IMR-90 (cell line): Measurements from ENCODE around the gene MTF1. TPM values are rescaled to one million over a fixed set of nuclear protein-coding genes. Genes with fewer than 3 reads are reported as not detected.

Source experiments
- ATAC-seq: fragments of 200-7000 bp; cut with Tn5 transposase; 2 replicates; pipeline ENCODE4 v1.9.1; 2020; ENCODE audit warnings: low read depth, mild to moderate bottlenecking, moderate library complexity
- BruUV-seq: library from RNA; stranded (reverse); fragments of 400-500 nt; replicated peaks from 2 replicates; lab custom pipeline; 2021; lab: Mats Ljungman, UMichigan
- CTCF ChIA-PET: fragments of 300-600 bp; formaldehyde crosslinking; extraction: SDS; loops from one replicate; lab custom pipeline; 2021; ENCODE audit warnings: antibody characterized with exemption; lab: Yijun Ruan, JAX
- POLR2A ChIA-PET: fragments of 300-600 bp; sonication (Branson Sonifier 250); formaldehyde crosslinking; loops from one replicate; lab custom pipeline; 2022; ENCODE audit warnings: antibody characterized with exemption; ENCODE audit not compliant: unreplicated experiment; lab: Charles Lee
- DNase-seq: peaks from one replicate; pipeline ENCODE4 v3.0.0; 2013
- H2AFZ ChIP-seq: replicated peaks from 2 replicates; pipeline ENCODE3; 2013; ENCODE audit warnings: low read length, mild to moderate bottlenecking; ENCODE audit not compliant: poor library complexity
- H2AK5ac ChIP-seq: 2 replicates; pipeline ENCODE4 v1.6.1; 2013; ENCODE audit warnings: low read depth, low read length, inconsistent platforms
- H2AK9ac ChIP-seq: replicated peaks from 2 replicates; pipeline ENCODE3; 2013; ENCODE audit warnings: mild to moderate bottlenecking, low read depth, low read length, moderate library complexity; ENCODE audit not compliant: poor library complexity
- H2BK120ac ChIP-seq: 2 replicates; pipeline ENCODE4 v1.6.1; 2013; ENCODE audit warnings: low read depth, low read length, inconsistent platforms
- H2BK15ac ChIP-seq: 3 replicates; pipeline ENCODE4 v1.6.1; 2013; ENCODE audit warnings: low read depth, low read length, inconsistent platforms
- H2BK20ac ChIP-seq: 2 replicates; pipeline ENCODE4 v1.6.1; 2013; ENCODE audit warnings: low read depth, mild to moderate bottlenecking, inconsistent platforms, low read length, moderate library complexity
- H2BK5ac ChIP-seq: 2 replicates; pipeline ENCODE4 v1.6.1; 2013; ENCODE audit warnings: mild to moderate bottlenecking, low read depth, low read length, inconsistent platforms; ENCODE audit not compliant: poor library complexity, severe bottlenecking
- H3K14ac ChIP-seq: replicated peaks from 2 replicates; pipeline ENCODE4 v1.6.1; 2013; ENCODE audit warnings: low read depth, low read length, inconsistent platforms
- H3K18ac ChIP-seq: 2 replicates; pipeline ENCODE4 v1.6.1; 2013; ENCODE audit warnings: low read depth, low read length, control low read depth
- H3K23ac ChIP-seq: 2 replicates; pipeline ENCODE4 v1.6.1; 2013; ENCODE audit warnings: low read depth, low read length, inconsistent platforms
- H3K27ac ChIP-seq: 2 replicates; pipeline ENCODE4 v1.5.1; 2013; ENCODE audit warnings: mild to moderate bottlenecking, control low read depth, low read length; ENCODE audit not compliant: insufficient read depth
- H3K27me3 ChIP-seq: 2 replicates; pipeline ENCODE4 v1.6.1; 2013; ENCODE audit warnings: low read length; ENCODE audit not compliant: control insufficient read depth, insufficient read depth
- H3K36me3 ChIP-seq: 2 replicates; pipeline ENCODE4 v1.6.1; 2013; ENCODE audit warnings: low read length, mixed read lengths; ENCODE audit not compliant: control insufficient read depth, insufficient read depth
- H3K4ac ChIP-seq: 2 replicates; pipeline ENCODE4 v1.6.1; 2013; ENCODE audit warnings: low read depth, low read length, inconsistent platforms
- H3K4me1 ChIP-seq: 2 replicates; pipeline ENCODE4 v1.6.1; 2013; ENCODE audit warnings: low read length, mixed read lengths; ENCODE audit not compliant: control insufficient read depth, insufficient read depth
- H3K4me2 ChIP-seq: 2 replicates; pipeline ENCODE4 v1.6.1; 2013; ENCODE audit warnings: low read depth, mild to moderate bottlenecking, control low read depth, low read length, moderate library complexity
- H3K4me3 ChIP-seq: 2 replicates; pipeline ENCODE4 v1.5.1; 2013; ENCODE audit warnings: low read depth, mild to moderate bottlenecking, control low read depth, low read length, moderate library complexity; ENCODE audit not compliant: insufficient read depth
- H3K56ac ChIP-seq: 2 replicates; pipeline ENCODE4 v1.6.1; 2013; ENCODE audit warnings: low read length, inconsistent platforms; ENCODE audit not compliant: insufficient read depth; ENCODE audit errors: extremely low read depth
- H3K79me1 ChIP-seq, 2 experiments: 2 replicates each; pipeline ENCODE4 v1.6.1; 2013; ENCODE audit warnings: low read length in 2 of 2, inconsistent platforms in 1 of 2, low read depth in 1 of 2
- H3K9ac ChIP-seq: 2 replicates; pipeline ENCODE4 v1.6.1; 2013; ENCODE audit warnings: low read depth, low read length, control low read depth
- H3K9me1 ChIP-seq: 2 replicates; pipeline ENCODE4 v1.6.1; 2013; ENCODE audit warnings: low read length, inconsistent platforms; ENCODE audit not compliant: insufficient read depth
- H3K9me3 ChIP-seq: 2 replicates; pipeline ENCODE4 v1.6.1; 2013; ENCODE audit warnings: low read length; ENCODE audit not compliant: control insufficient read depth, insufficient read depth
- H4K20me1 ChIP-seq: 2 replicates; pipeline ENCODE4 v1.6.1; 2013; ENCODE audit warnings: low read length, inconsistent platforms; ENCODE audit not compliant: insufficient read depth
- H4K5ac ChIP-seq: 2 replicates; pipeline ENCODE4 v1.6.1; 2013; ENCODE audit warnings: mild to moderate bottlenecking, low read depth, low read length, control low read depth
- H4K8ac ChIP-seq, 2 experiments: 2 replicates each; pipeline ENCODE4 v1.6.1; 2013; ENCODE audit warnings: low read depth in 2 of 2, low read length in 2 of 2, control low read depth in 1 of 2, inconsistent platforms in 1 of 2
- H4K91ac ChIP-seq: 2 replicates; pipeline ENCODE4 v1.6.1; 2013; ENCODE audit warnings: low read depth, low read length, inconsistent platforms; ENCODE audit not compliant: insufficient read depth
- CHD1 ChIP-seq: IDR thresholded peaks from 2 replicates; pipeline ENCODE4 v1.6.1; 2012; ENCODE audit warnings: low read depth, low read length, improper control_type of control experiment
- FOS ChIP-seq: fragments of 150-350 bp; IDR thresholded peaks from 2 replicates; pipeline ENCODE4 v1.6.1; 2016; ENCODE audit warnings: low read depth, low read length
- MAFK ChIP-seq: IDR thresholded peaks from 2 replicates; pipeline ENCODE4 v1.6.1; 2012; ENCODE audit warnings: low read depth, low read length, improper control_type of control experiment
- MXI1 ChIP-seq: IDR thresholded peaks from 2 replicates; pipeline ENCODE4 v1.6.1; 2012; ENCODE audit warnings: low read depth, mild to moderate bottlenecking, low read length, moderate library complexity, borderline replicate concordance
- NFE2L2 ChIP-seq: fragments of 150-350 bp; IDR thresholded peaks from 2 replicates; pipeline ENCODE4 v1.6.1; 2016; ENCODE audit warnings: low read depth, mild to moderate bottlenecking, low read length
- POLR2A ChIP-seq: IDR thresholded peaks from 2 replicates; pipeline ENCODE4 v1.6.1; 2012; ENCODE audit warnings: mild to moderate bottlenecking, low read depth, low read length
- RAD21 ChIP-seq: IDR thresholded peaks from 2 replicates; pipeline ENCODE4 v1.6.1; 2012; ENCODE audit warnings: low read length, improper control_type of control experiment
- RCOR1 ChIP-seq: IDR thresholded peaks from 2 replicates; pipeline ENCODE4 v1.6.1; 2012; ENCODE audit warnings: mild to moderate bottlenecking, low read length, improper control_type of control experiment; ENCODE audit not compliant: insufficient replicate concordance
- RFX5 ChIP-seq: IDR thresholded peaks from 2 replicates; pipeline ENCODE4 v1.8.0; 2012; ENCODE audit warnings: low read depth, mild to moderate bottlenecking, low read length, moderate library complexity
- SMC3 ChIP-seq: fragments of 150-350 bp; IDR thresholded peaks from 2 replicates; pipeline ENCODE4 v1.6.1; 2016; ENCODE audit warnings: low read depth, mild to moderate bottlenecking, antibody characterized with exemption, low read length, moderate library complexity
- WGBS, 2 experiments: methylation state at CpG; one replicate each; pipeline versions ENCODE4 v1.1.5 to v1.1.7; 2013; ENCODE audit warnings: missing lambda C conversion rate in 2 of 2; ENCODE audit not compliant: insufficient read length in 1 of 2; ENCODE audit errors: extremely low coverage in 2 of 2; 5-methylcytosine and 5-hydroxymethylcytosine counted together
- dilution Hi-C: fragments of 300-500 bp; cut with HindIII; formaldehyde crosslinking; loops from one replicate; pipeline ENCODE4 v1.14.3; 2018; ENCODE audit warnings: low sequenced_read_pairs; ENCODE audit not compliant: unreplicated experiment
- in situ Hi-C: fragments of 300-500 bp; cut with MboI; formaldehyde crosslinking; loops from 3 replicates; pipeline ENCODE4 v1.14.3; 2019; ENCODE audit warnings: low sequenced_read_pairs, inconsistent platforms, mixed read lengths
- intact Hi-C: fragments of 100-400 bp; cut with micrococcal nuclease; formaldehyde crosslinking; loops from 2 replicates; pipeline ENCODE4 v1.10.0; 2022
- polyA plus RNA-seq, 3 experiments: library from polyadenylated mRNA; depleted of rRNA; stranded (reverse); fragments of >200 nt; gene quantifications; 2 replicates each; pipeline ENCODE4 v1.2.3, GENCODE V29; 2012; ENCODE audit warnings: low replicate concordance in 1 of 3
- total RNA-seq: library from RNA; depleted of rRNA; stranded (reverse); fragments of >200 nt; gene quantifications from 2 replicates; pipeline ENCODE4 v1.2.3, GENCODE V29; 2012
- TF ChIP-seq, protein P1 (sequence below): conservative IDR thresholded peaks from 2 replicates; pipeline ENCODE4 v1.5.1; 2012; ENCODE audit warnings: mild to moderate bottlenecking, low read depth, low read length, improper control_type of control experiment
- TF ChIP-seq, protein P2 (sequence below): fragments of 150-350 bp; IDR thresholded peaks from 2 replicates; pipeline ENCODE4 v1.6.1; 2017; ENCODE audit warnings: mild to moderate bottlenecking, antibody characterized with exemption, low read length, low read depth

The MTF1 gene
- total and polyA plus RNA-seq, 2 of the 4 experiments (the other 2 are of a cell fraction): 2.3 to 4.7 TPM

DNA sequence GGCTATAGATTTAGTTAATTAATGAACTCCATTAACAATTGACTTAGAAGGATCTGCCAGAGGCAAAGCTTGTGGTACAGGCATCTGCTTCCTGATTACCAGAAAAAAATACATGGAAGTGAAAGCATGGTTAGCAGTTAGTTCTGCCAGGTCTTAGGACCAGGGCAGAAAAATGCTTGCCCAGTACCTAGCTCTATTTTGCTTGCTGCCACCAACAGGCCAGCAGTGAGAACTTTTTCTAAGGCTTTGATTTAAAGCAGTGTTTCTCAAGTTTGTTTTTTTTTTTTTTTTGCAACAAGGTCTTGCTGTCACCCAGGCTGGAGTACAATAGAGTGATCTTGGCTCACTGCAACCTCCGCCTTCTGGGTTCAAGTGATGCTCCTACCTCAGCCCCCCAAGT, 16.4 kb upstream of the MTF1 start:
- no peaks in the 10 kb centered on the region; a peak in 1 of 4 replicates for H3K79me1 ChIP-seq
- POLR2A ChIA-PET: no interaction called here
- no peak overlapping the region for H2AK5ac ChIP-seq
- no peak overlapping the region for H3K4me2 ChIP-seq
- DNase-seq (no peak), ATAC-seq (peak; percentile 37; the same call in 1 of the 2 replicates)
- H3K27me3 ChIP-seq: no peaks in the 10 kb centered on the region
- H2BK15ac ChIP-seq: no peak overlapping the region
- H3K27ac ChIP-seq: no peak overlapping the region
- no peak overlapping the region for H3K23ac ChIP-seq
- H2BK5ac ChIP-seq: no peak overlapping the region
- H4K5ac ChIP-seq: no peak overlapping the region
- no peaks in the 10 kb centered on the region for H3K9me3 ChIP-seq
- H3K14ac ChIP-seq: no peak overlapping the region
- no peak overlapping the region for H2BK120ac ChIP-seq
- H3K56ac ChIP-seq: no peak overlapping the region; the same call in 1 of the 2 replicates
- intact Hi-C loops (loop anchor here (5.0 kb wide), 1 partner anchor 91 kb away; no protein-coding TSS in a partner anchor), in situ Hi-C loops (no loop called here), dilution Hi-C loops (no loop called here)
- no peak overlapping the region for H4K91ac ChIP-seq
- H4K8ac ChIP-seq: no peak overlapping the region
- CTCF ChIA-PET: interaction anchor here (0.6 to 1.7 kb wide), 2 partner anchors 16 to 149 kb away, joined by 4 read pairs; no protein-coding TSS in a partner anchor
- H3K9ac ChIP-seq: no peak overlapping the region
- H4K20me1 ChIP-seq: no peaks in the 10 kb centered on the region
- no peak overlapping the region for H3K18ac ChIP-seq
- no peaks in the 10 kb centered on the region for H3K9me1 ChIP-seq
- H2AK9ac ChIP-seq: no peak overlapping the region
- H3K4me1 ChIP-seq: no peaks in the 10 kb centered on the region
- no peak overlapping the region for H2AFZ ChIP-seq
- no peak overlapping the region for H3K4ac ChIP-seq
- no peak overlapping the region for H2BK20ac ChIP-seq
- H3K4me3 ChIP-seq: no peak overlapping the region
- TF ChIP-seq POLR2A (no peak), RFX5 (no peak), SMC3 (no peak), FOS (no peak), MXI1 (no peak), NFE2L2 (no peak), RCOR1 (no peak), RAD21 (no peak), CHD1 (no peak), MAFK (no peak)
- TF ChIP-seq, protein P1, sequence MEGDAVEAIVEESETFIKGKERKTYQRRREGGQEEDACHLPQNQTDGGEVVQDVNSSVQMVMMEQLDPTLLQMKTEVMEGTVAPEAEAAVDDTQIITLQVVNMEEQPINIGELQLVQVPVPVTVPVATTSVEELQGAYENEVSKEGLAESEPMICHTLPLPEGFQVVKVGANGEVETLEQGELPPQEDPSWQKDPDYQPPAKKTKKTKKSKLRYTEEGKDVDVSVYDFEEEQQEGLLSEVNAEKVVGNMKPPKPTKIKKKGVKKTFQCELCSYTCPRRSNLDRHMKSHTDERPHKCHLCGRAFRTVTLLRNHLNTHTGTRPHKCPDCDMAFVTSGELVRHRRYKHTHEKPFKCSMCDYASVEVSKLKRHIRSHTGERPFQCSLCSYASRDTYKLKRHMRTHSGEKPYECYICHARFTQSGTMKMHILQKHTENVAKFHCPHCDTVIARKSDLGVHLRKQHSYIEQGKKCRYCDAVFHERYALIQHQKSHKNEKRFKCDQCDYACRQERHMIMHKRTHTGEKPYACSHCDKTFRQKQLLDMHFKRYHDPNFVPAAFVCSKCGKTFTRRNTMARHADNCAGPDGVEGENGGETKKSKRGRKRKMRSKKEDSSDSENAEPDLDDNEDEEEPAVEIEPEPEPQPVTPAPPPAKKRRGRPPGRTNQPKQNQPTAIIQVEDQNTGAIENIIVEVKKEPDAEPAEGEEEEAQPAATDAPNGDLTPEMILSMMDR: no peak
- TF ChIP-seq, protein P2, sequence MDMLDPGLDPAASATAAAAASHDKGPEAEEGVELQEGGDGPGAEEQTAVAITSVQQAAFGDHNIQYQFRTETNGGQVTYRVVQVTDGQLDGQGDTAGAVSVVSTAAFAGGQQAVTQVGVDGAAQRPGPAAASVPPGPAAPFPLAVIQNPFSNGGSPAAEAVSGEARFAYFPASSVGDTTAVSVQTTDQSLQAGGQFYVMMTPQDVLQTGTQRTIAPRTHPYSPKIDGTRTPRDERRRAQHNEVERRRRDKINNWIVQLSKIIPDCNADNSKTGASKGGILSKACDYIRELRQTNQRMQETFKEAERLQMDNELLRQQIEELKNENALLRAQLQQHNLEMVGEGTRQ: no peak
- H3K36me3 ChIP-seq: peaks cover 49% of the 10 kb centered on the region
- no CpG with 5 or more reads among the region's 1 CpG for WGBS, 2 experiments
- BruUV-seq: no TSS peak
